Islet of Langerhans (tissue), 1 donor: ENCODE results near the gene GPR34.

Experiments
- FAIRE-seq: peaks from one replicate; lab custom pipeline; 2011; peaks lifted over from hg19 to GRCh38; lab: Jason Lieb, UNC

GPR34 gene

GRCh38 chrX:41737065-41737464 lies 48.3 kb downstream of the GPR34 start:
- no peak for FAIRE-seq

DNA sequence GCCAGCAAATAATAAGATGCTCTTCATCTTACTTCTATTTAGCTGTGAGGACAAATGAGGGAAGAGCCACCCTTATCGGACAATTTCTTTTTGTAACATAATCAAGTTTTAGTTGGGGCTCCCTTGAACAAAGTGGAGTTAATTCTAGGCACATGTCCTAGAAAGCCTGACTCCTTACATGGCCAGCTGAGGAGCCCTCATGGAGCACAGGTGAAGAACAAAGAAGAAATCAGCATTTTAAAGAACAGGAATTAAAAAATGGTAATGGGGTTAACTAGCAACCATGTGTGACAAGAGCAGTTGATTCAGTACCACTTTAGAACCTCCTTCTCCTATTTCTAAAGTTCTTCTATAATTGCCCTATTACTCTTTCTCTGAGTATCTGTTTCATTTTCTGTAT lies 51.1 kb downstream of the GPR34 start:
- no peak for FAIRE-seq
